ENCODE measurements around the gene IL26. TPM values are rescaled to one million over a fixed set of nuclear protein-coding genes. Genes with fewer than 3 reads are reported as not detected.

The IL26 gene
- total and polyA plus RNA-seq, 2 of the 4 experiments (the other 2 are of a cell fraction): not detected

- Histone ChIP-seq H3K4me2 (ENCODE audit: low read depth, low read length) (no peak overlapping the region), H3K9me1 (ENCODE audit: insufficient read depth, low read length) (no peaks in the 10 kb centered on the region), H3K56ac (ENCODE audit: extremely low read depth, insufficient read depth, low read length) (no peak overlapping the region), H3K9ac (ENCODE audit: low read depth, low read length) (no peak overlapping the region), H2AK9ac (replicated peaks; ENCODE audit: low read depth, low read length, poor library complexity) (no peak overlapping the region), H3K36me3 (ENCODE audit: control insufficient read depth, insufficient read depth, low read length) (no peaks in the 10 kb centered on the region), H3K79me1 (ENCODE audit: low read depth in 1 of 2, low read length in 2 of 2) (no peaks in the 10 kb centered on the region), H2BK5ac (ENCODE audit: low read depth, low read length, poor library complexity, severe bottlenecking) (no peak overlapping the region), H3K9me3 (ENCODE audit: control insufficient read depth, insufficient read depth, low read length) (no peaks in the 10 kb centered on the region), H3K27me3 (ENCODE audit: control insufficient read depth, insufficient read depth, low read length) (peaks cover 5% of the 10 kb centered on the region; the same call in 1 of the 2 replicates), H3K27ac (ENCODE audit: insufficient read depth, low read length) (no peak overlapping the region), H2BK120ac (ENCODE audit: low read depth, low read length) (no peak overlapping the region), H4K91ac (ENCODE audit: insufficient read depth, low read depth, low read length) (no peak overlapping the region), H4K20me1 (ENCODE audit: insufficient read depth, low read length) (no peaks in the 10 kb centered on the region), H3K14ac (replicated peaks; ENCODE audit: low read depth, low read length) (no peak overlapping the region), H4K5ac (ENCODE audit: low read depth, low read length) (no peak overlapping the region), H2AK5ac (ENCODE audit: low read depth, low read length) (no peak overlapping the region), H2AFZ (replicated peaks; ENCODE audit: low read length, poor library complexity) (no peak overlapping the region), H3K23ac (ENCODE audit: low read depth, low read length) (no peak overlapping the region), H3K4me1 (ENCODE audit: control insufficient read depth, insufficient read depth, low read length) (peaks cover 1% of the 10 kb centered on the region; the same call in 1 of the 2 replicates), H2BK20ac (ENCODE audit: low read depth, low read length) (no peak overlapping the region), H4K8ac (ENCODE audit: low read depth in 2 of 2, low read length in 2 of 2) (no peak overlapping the region), H3K18ac (ENCODE audit: low read depth, low read length) (no peak overlapping the region), H3K4me3 (ENCODE audit: insufficient read depth, low read depth, low read length) (no peak overlapping the region), H2BK15ac (ENCODE audit: low read depth, low read length) (no peak overlapping the region), H3K4ac (ENCODE audit: low read depth, low read length) (no peak overlapping the region)
- ATAC-seq (ENCODE audit: low read depth): no peak
- DNase-seq: no peak
- TF ChIP-seq RCOR1 (IDR thresholded peaks at IDR 0.05; ENCODE audit: insufficient replicate concordance, low read length) (no peak), USF2 (IDR thresholded peaks at IDR 0.05; ENCODE audit: low read depth, low read length) (no peak), MXI1 (IDR thresholded peaks at IDR 0.05; ENCODE audit: borderline replicate concordance, low read depth, low read length) (no peak), MAZ (IDR thresholded peaks at IDR 0.05; ENCODE audit: borderline replicate concordance, low read depth, low read length) (no peak), RFX5 (IDR thresholded peaks at IDR 0.05; ENCODE audit: low read depth, low read length) (no peak), MAFK (IDR thresholded peaks at IDR 0.05; ENCODE audit: low read depth, low read length) (no peak), CEBPB (IDR thresholded peaks at IDR 0.05; ENCODE audit: low read depth, low read length) (no peak), ELK1 (IDR thresholded peaks at IDR 0.05; ENCODE audit: borderline replicate concordance, low read depth, low read length) (no peak), NFE2L2 (IDR thresholded peaks at IDR 0.05; ENCODE audit: low read depth, low read length) (no peak), RAD21 (IDR thresholded peaks at IDR 0.05; ENCODE audit: low read length) (no peak)
- dilution Hi-C loops (cut with HindIII; ENCODE audit: low sequenced_read_pairs, unreplicated experiment): no loop called here
- ChIA-PET CTCF (interaction anchor here (0.7 kb wide), 1 partner anchor 9 kb away, joined by 3 read pairs; no protein-coding TSS in a partner anchor), POLR2A (ENCODE audit: unreplicated experiment) (no interaction called here)
- WGBS, 2 experiments (ENCODE audit: extremely low coverage in 2 of 2, insufficient read length in 1 of 2): no CpG with 5 or more reads among the region's 3 CpGs
- in situ Hi-C loops (cut with MboI; ENCODE audit: low sequenced_read_pairs): no loop called here
- intact Hi-C loops (cut with micrococcal nuclease): no loop called here
- no TSS peak for BruUV-seq (replicated peaks)
Measured at GRCh38 chr12:68250454-68250853, 24.8 kb upstream of the IL26 start.
